Endothelial cell of umbilical vein (primary cell): ENCODE results near the gene CIAPIN1. TPM values are rescaled to one million over a fixed set of nuclear protein-coding genes. Genes with fewer than 3 reads are reported as not detected.

ENCODE experiments used
- BruUV-seq: library from RNA; stranded (reverse); fragments of 400-500 nt; replicated peaks from 2 replicates; lab custom pipeline; 2021; lab: Mats Ljungman, UMichigan
- CTCF ChIA-PET: fragments of 300-600, 350-600 bp; sonication (Branson Sonifier 250); formaldehyde crosslinking; loops from one replicate; lab custom pipeline; 2021; ENCODE audit warnings: antibody characterized with exemption, inconsistent platforms; lab: Charles Lee
- POLR2A ChIA-PET: fragments of 300-600, 350-600 bp; sonication (Branson Sonifier 250); formaldehyde crosslinking; loops from one replicate; lab custom pipeline; 2021; ENCODE audit warnings: antibody characterized with exemption, inconsistent platforms; lab: Charles Lee
- DNase-seq: peaks from one replicate; pipeline ENCODE4 v3.0.0-alpha.2; 2011; ENCODE audit warnings: low read depth, low spot score
- FAIRE-seq: peaks from 2 replicates; lab custom pipeline; 2011; peaks lifted over from hg19 to GRCh38; lab: Jason Lieb, UNC
- H2AFZ ChIP-seq: 2 replicates; pipeline ENCODE4 v1.6.0; 2012; ENCODE audit warnings: low read depth, low read length, control low read depth, inconsistent platforms
- H3K27ac ChIP-seq: 2 replicates; pipeline ENCODE4 v1.5.1; 2011; ENCODE audit warnings: low read depth, mild to moderate bottlenecking, control low read depth, low read length, moderate library complexity; ENCODE audit not compliant: insufficient read depth
- H3K27me3 ChIP-seq, 2 experiments: 2 replicates each; pipeline versions ENCODE4 v1.6.0 to v1.6.1; 2011; ENCODE audit warnings: low read length in 2 of 2, mixed read lengths in 1 of 2; ENCODE audit not compliant: control insufficient read depth in 2 of 2, insufficient read depth in 2 of 2
- H3K36me3 ChIP-seq, 2 experiments: 2 replicates in 1 of 2; 3 replicates in 1 of 2; pipeline ENCODE4 v1.5.1; 2011; ENCODE audit warnings: low read length in 2 of 2, mild to moderate bottlenecking in 1 of 2, moderate library complexity in 1 of 2; ENCODE audit not compliant: control insufficient read depth in 2 of 2, insufficient read depth in 2 of 2; ENCODE audit errors: extremely low read depth in 1 of 2
- H3K4me1 ChIP-seq: 3 replicates; pipeline ENCODE4 v1.5.1; 2011; ENCODE audit warnings: mild to moderate bottlenecking, low read length; ENCODE audit not compliant: control insufficient read depth, insufficient read depth; ENCODE audit errors: extremely low read depth
- H3K4me2 ChIP-seq: 2 replicates; pipeline ENCODE4 v1.6.1; 2011; ENCODE audit warnings: low read length, control low read depth, mixed read lengths; ENCODE audit not compliant: insufficient read depth
- H3K4me3 ChIP-seq, 3 experiments: fragments of 200-600 bp in 1 of 3; sonication (generic), shearing (Covaris generic) in 1 of 3; replicated peaks in 1 of 3; 2 replicates each; pipeline ENCODE4 v1.5.1; 2011 to 2016; ENCODE audit warnings: control low read depth in 3 of 3, low read length in 3 of 3, mild to moderate bottlenecking in 2 of 3, inconsistent platforms in 1 of 3, low read depth in 1 of 3, moderate library complexity in 1 of 3; ENCODE audit not compliant: insufficient read depth in 1 of 3
- H3K79me2 ChIP-seq: 2 replicates; pipeline ENCODE4 v1.6.0; 2012; ENCODE audit warnings: low read length, inconsistent platforms; ENCODE audit not compliant: control insufficient read depth, insufficient read depth
- H3K9ac ChIP-seq: replicated peaks from 2 replicates; pipeline ENCODE3; 2011; ENCODE audit warnings: low read length, control low read depth; ENCODE audit not compliant: insufficient read depth; ENCODE audit errors: extremely low read depth
- H3K9me1 ChIP-seq: replicated peaks from 3 replicates; pipeline ENCODE4 v1.6.0; 2011; ENCODE audit warnings: mild to moderate bottlenecking, low read length; ENCODE audit not compliant: control insufficient read depth, insufficient read depth; ENCODE audit errors: extremely low read depth
- H3K9me3 ChIP-seq: replicated peaks from 2 replicates; pipeline ENCODE4 v1.5.1; 2012; ENCODE audit warnings: low read length, inconsistent platforms; ENCODE audit not compliant: control insufficient read depth, insufficient read depth
- H4K20me1 ChIP-seq: replicated peaks from 2 replicates; pipeline ENCODE3; 2011; ENCODE audit warnings: mild to moderate bottlenecking, low read length; ENCODE audit not compliant: control insufficient read depth, insufficient read depth; ENCODE audit errors: extremely low read depth
- CTCF ChIP-seq, 2 donors: IDR thresholded peaks; 1 replicate in 1 of 2; 2 replicates in 1 of 2; pipeline ENCODE4 v1.5.1; 2011; ENCODE audit warnings: low read length in 2 of 2, mild to moderate bottlenecking in 2 of 2, moderate library complexity in 2 of 2, control low read depth in 1 of 2, inconsistent platforms in 1 of 2, low read depth in 1 of 2; ENCODE audit not compliant: insufficient read depth in 1 of 2; ENCODE audit errors: extremely low read depth in 1 of 2
- EZH2 ChIP-seq: IDR thresholded peaks from 2 replicates; pipeline ENCODE4 v1.6.1; 2012; ENCODE audit warnings: borderline replicate concordance, low read depth, mild to moderate bottlenecking, moderate library complexity, low read length, inconsistent platforms; ENCODE audit not compliant: severe bottlenecking
- FOS ChIP-seq: IDR thresholded peaks from 2 replicates; pipeline ENCODE4 v1.6.1; 2011; ENCODE audit warnings: mild to moderate bottlenecking, low read length, moderate library complexity, borderline replicate concordance; ENCODE audit not compliant: insufficient read depth
- GATA2 ChIP-seq: IDR thresholded peaks from 2 replicates; pipeline ENCODE4 v1.7.0; 2011; ENCODE audit warnings: low read depth, mild to moderate bottlenecking, moderate library complexity, mixed read lengths, low read length; ENCODE audit not compliant: insufficient read length, insufficient read depth
- JUN ChIP-seq: IDR thresholded peaks from 2 replicates; pipeline ENCODE4 v1.6.1; 2011; ENCODE audit warnings: borderline replicate concordance, low read depth; ENCODE audit not compliant: insufficient read length, insufficient read depth
- MAX ChIP-seq: IDR thresholded peaks from 2 replicates; pipeline ENCODE4 v1.6.1; 2011; ENCODE audit not compliant: insufficient read depth, insufficient read length
- MYC ChIP-seq: IDR thresholded peaks from one replicate; pipeline ENCODE4 v1.6.1; 2011; ENCODE audit warnings: mild to moderate bottlenecking, low read depth, low read length
- POLR2A ChIP-seq: IDR thresholded peaks from 2 replicates; pipeline ENCODE4 v1.6.1; 2012; ENCODE audit warnings: low read depth, mild to moderate bottlenecking, control low read depth, low read length
- POLR2AphosphoS5 ChIP-seq: IDR thresholded peaks from 2 replicates; pipeline ENCODE4 v1.6.1; 2012; ENCODE audit warnings: low read depth, mild to moderate bottlenecking, control low read depth, low read length, moderate library complexity; ENCODE audit not compliant: insufficient read depth
- dilution Hi-C: fragments of 300-500 bp; cut with MboI; formaldehyde crosslinking; loops from one replicate; pipeline ENCODE4 v1.15.0; 2019; ENCODE audit warnings: low sequenced_read_pairs; ENCODE audit not compliant: extremely low pct_ligation_motif_present
- intact Hi-C: fragments of 100-400 bp; cut with micrococcal nuclease; formaldehyde crosslinking; loops from one replicate; pipeline ENCODE4 v1.10.0; 2022
- polyA plus RNA-seq, 4 experiments: library from polyadenylated mRNA; depleted of rRNA in 3 of 4; stranded (reverse) in 3 of 4; unstranded in 1 of 4; fragments of >200 nt; gene quantifications; 2 replicates each; pipeline versions ENCODE4 v1.2.1 to v1.2.3, GENCODE V29; 2011 to 2012; ENCODE audit warnings: missing spikeins in 1 of 4
- total RNA-seq: library from RNA; stranded (reverse); gene quantifications from 2 replicates; pipeline ENCODE4 v1.2.3, GENCODE V29; 2021

Gene CIAPIN1
- total and polyA plus RNA-seq, 2 donors (not counting 3 experiments of a cell fraction or from before 2014, with no cell fraction given) = 74.6 to 77.9 TPM

- dilution Hi-C loops = no loop called here
- intact Hi-C loops = no loop called here
- CTCF ChIA-PET = no interaction called here
- Histone ChIP-seq H3K9me1 (no peaks in the 10 kb centered on the region), H3K79me2 (no peaks in the 10 kb centered on the region), H3K9me3 (no peaks in the 10 kb centered on the region), H4K20me1 (no peaks in the 10 kb centered on the region), H3K4me3 (no peak overlapping the region), H3K27me3 (no peaks in the 10 kb centered on the region), H3K36me3 (peaks cover 6 to 29% of the 10 kb centered on the region in 2 experiments), H3K4me2 (no peak overlapping the region), H3K4me1 (no peaks in the 10 kb centered on the region), H3K9ac (no peak overlapping the region), H3K27ac (no peak overlapping the region), H2AFZ (no peak overlapping the region)
- FAIRE-seq (no peak), DNase-seq (no peak)
- POLR2A ChIA-PET = no interaction called here
- TF ChIP-seq FOS (no peak), JUN (no peak), CTCF (IDR thresholded peaks at IDR 0.05; ENCODE audit: extremely low read depth in 1 of 2, insufficient read depth in 1 of 2, low read depth in 1 of 2, low read length in 2 of 2) (no peak), EZH2 (no peak)
- BruUV-seq = no TSS peak
Observed at GRCh38 chr16:57427824-57428223, 19.4 kb downstream of the CIAPIN1 start.

- ChIA-PET CTCF (interaction anchor here (2.7 to 16.2 kb wide), 2 partner anchors 11 to 122 kb away, joined by 8 to 507 read pairs; no protein-coding TSS in a partner anchor), POLR2A (no interaction called here)
- intact Hi-C loops = no loop called here
- Histone ChIP-seq H3K79me2 (no peaks in the 10 kb centered on the region), H3K4me3 (no peak overlapping the region), H3K4me1 (no peaks in the 10 kb centered on the region), H3K9me1 (no peaks in the 10 kb centered on the region), H3K27ac (no peak overlapping the region), H4K20me1 (no peaks in the 10 kb centered on the region), H3K4me2 (no peak overlapping the region), H3K27me3 (no peaks in the 10 kb centered on the region), H3K36me3 (peaks cover 2 to 28% of the 10 kb centered on the region in 2 experiments), H3K9ac (no peak overlapping the region), H2AFZ (no peak overlapping the region), H3K9me3 (no peaks in the 10 kb centered on the region)
- TF ChIP-seq POLR2A (no peak), JUN (no peak), MYC (no peak), FOS (no peak), EZH2 (no peak), POLR2AphosphoS5 (no peak), GATA2 (no peak), CTCF (IDR thresholded peaks at IDR 0.05; ENCODE audit: extremely low read depth in 1 of 2, insufficient read depth in 1 of 2, low read depth in 1 of 2, low read length in 2 of 2) (no peak), MAX (no peak)
- BruUV-seq = no TSS peak
- FAIRE-seq = no peak
- dilution Hi-C loops = no loop called here
- DNase-seq = no peak
Observed at GRCh38 chr16:57427307-57427706, 19.9 kb downstream of the CIAPIN1 start.
